B cell (primary cell): Measurements from ENCODE around the gene TDRKH. TPM values are rescaled to one million over a fixed set of nuclear protein-coding genes. Genes with fewer than 3 reads are reported as not detected.

Experiments used
- ATAC-seq: fragments of 200-7000 bp; cut with Tn5 transposase; one replicate; pipeline ENCODE4 v1.10.0; 2021; ENCODE audit warnings: low read depth, mild to moderate bottlenecking, moderate number of reproducible peaks, moderate library complexity
- CTCF ChIA-PET: fragments of 350-600 bp; sonication (Branson Sonifier 250); formaldehyde crosslinking; loops from one replicate; lab custom pipeline; 2021; ENCODE audit warnings: antibody characterized with exemption, inconsistent platforms; lab: Charles Lee
- POLR2A ChIA-PET: fragments of 350-600 bp; sonication (Branson Sonifier 250); formaldehyde crosslinking; loops from one replicate; lab custom pipeline; 2021; ENCODE audit warnings: antibody characterized with exemption; lab: Charles Lee
- DNase-seq: peaks from one replicate; pipeline ENCODE4 v3.0.0; 2013
- H2AFZ ChIP-seq: 2 replicates; pipeline ENCODE4 v1.6.1; 2012; ENCODE audit warnings: mild to moderate bottlenecking, low read depth, low read length; ENCODE audit not compliant: insufficient read depth, poor library complexity, severe bottlenecking
- H3K27ac ChIP-seq, 2 donors: 1 replicate in 1 of 2; 2 replicates in 1 of 2; pipeline ENCODE4 v1.5.1; 2012 to 2013; ENCODE audit warnings: low read length in 2 of 2, mild to moderate bottlenecking in 2 of 2, moderate library complexity in 1 of 2
- H3K27me3 ChIP-seq, 4 experiments: fragments of 200-600 bp in 1 of 4; sonication (generic) in 1 of 4; replicated peaks in 1 of 4; 1 replicate in 2 of 4; 2 replicates in 2 of 4; pipeline versions ENCODE4 v1.6.1 to v1.7.0; 2013 to 2016; ENCODE audit warnings: low read length in 3 of 4, mild to moderate bottlenecking in 2 of 4, mixed read lengths in 1 of 4, moderate library complexity in 1 of 4; ENCODE audit not compliant: insufficient read depth in 4 of 4, control insufficient read depth in 3 of 4; ENCODE audit errors: control extremely low read depth in 1 of 4
- H3K36me3 ChIP-seq, 2 experiments: replicated peaks in 1 of 2; 1 replicate in 1 of 2; 2 replicates in 1 of 2; pipeline versions ENCODE4 v1.6.1 to v1.7.1; 2013; ENCODE audit warnings: low read length in 1 of 2; ENCODE audit not compliant: insufficient read depth in 2 of 2, control insufficient read depth in 1 of 2; ENCODE audit errors: control extremely low read depth in 1 of 2, extremely low read depth in 1 of 2
- H3K4me1 ChIP-seq, 2 donors: fragments of 200-600 bp in 1 of 2; sonication (generic) in 1 of 2; 1 replicate in 1 of 2; 2 replicates in 1 of 2; pipeline versions ENCODE4 v1.5.1 to v1.6.1; 2013 to 2017; ENCODE audit warnings: low read length in 2 of 2; ENCODE audit not compliant: control insufficient read depth in 2 of 2, insufficient read depth in 2 of 2
- H3K4me2 ChIP-seq: replicated peaks from 2 replicates; pipeline ENCODE3; 2012; ENCODE audit warnings: mild to moderate bottlenecking, low read depth, low read length; ENCODE audit not compliant: poor library complexity, severe bottlenecking
- H3K4me3 ChIP-seq, 5 experiments: fragments of 200-600 bp in 1 of 5; sonication (generic) in 1 of 5; 1 replicate in 3 of 5; 2 replicates in 2 of 5; pipeline versions ENCODE4 v1.5.1 to v1.7.0; 2011 to 2016; ENCODE audit warnings: low read length in 4 of 5, mild to moderate bottlenecking in 4 of 5, low read depth in 2 of 5, control low read depth in 1 of 5, moderate library complexity in 1 of 5; ENCODE audit not compliant: insufficient read depth in 1 of 5; ENCODE audit errors: control extremely low read depth in 1 of 5, extremely low read depth in 1 of 5
- H3K79me2 ChIP-seq: fragments of 200-600 bp; sonication (generic); one replicate; pipeline ENCODE4 v1.6.0; 2016; ENCODE audit warnings: low read length; ENCODE audit not compliant: control insufficient read depth, insufficient read depth
- H3K9ac ChIP-seq: fragments of 200-600 bp; sonication (generic); 2 replicates; pipeline ENCODE4 v1.6.1; 2017; ENCODE audit warnings: mild to moderate bottlenecking, low read length, moderate library complexity
- H3K9me3 ChIP-seq, 3 donors: one replicate each; pipeline versions ENCODE4 v1.6.1 to v1.7.1; 2013; ENCODE audit warnings: low read length in 2 of 3; ENCODE audit not compliant: control insufficient read depth in 2 of 3, insufficient read depth in 1 of 3; ENCODE audit errors: control extremely low read depth in 1 of 3
- H4K20me1 ChIP-seq: 2 replicates; pipeline ENCODE4 v1.6.0; 2012; ENCODE audit warnings: mild to moderate bottlenecking, low read length; ENCODE audit not compliant: insufficient read depth, control insufficient read depth, poor library complexity, severe bottlenecking
- H3K27ac Mint-ChIP-seq: one replicate; pipeline ENCODE4 v1.8.0; 2021; ENCODE audit warnings: mixed read lengths
- H3K27me3 Mint-ChIP-seq: one replicate; pipeline ENCODE4 v1.8.0; 2021; ENCODE audit warnings: mixed read lengths
- H3K4me1 Mint-ChIP-seq: one replicate; pipeline ENCODE4 v1.8.0; 2021; ENCODE audit warnings: mixed read lengths
- H3K4me3 Mint-ChIP-seq: one replicate; pipeline ENCODE4 v1.8.0; 2021; ENCODE audit warnings: mixed read lengths
- H3K9me3 Mint-ChIP-seq: one replicate; pipeline ENCODE4 v1.8.0; 2022; ENCODE audit warnings: mixed read lengths; ENCODE audit not compliant: insufficient read depth
- CTCF ChIP-seq: fragments of 200-600 bp; IDR thresholded peaks from one replicate; pipeline ENCODE4 v1.8.0; 2022; ENCODE audit warnings: antibody characterized with exemption, mild to moderate bottlenecking
- EZH2 ChIP-seq: IDR thresholded peaks from 2 replicates; pipeline ENCODE4 v1.6.1; 2012; ENCODE audit warnings: borderline replicate concordance, low read depth, mild to moderate bottlenecking, moderate library complexity, low read length; ENCODE audit not compliant: insufficient read depth, poor library complexity, severe bottlenecking
- WGBS: methylation state at CpG from one replicate; pipeline ENCODE4 v1.1.5; 2013; ENCODE audit warnings: missing lambda C conversion rate; ENCODE audit not compliant: insufficient coverage; 5-methylcytosine and 5-hydroxymethylcytosine counted together
- intact Hi-C: fragments of 100-400 bp; cut with micrococcal nuclease; formaldehyde crosslinking; loops from one replicate; pipeline ENCODE4 v1.10.0; 2022
- polyA plus RNA-seq: library from polyadenylated mRNA; depleted of rRNA; stranded (reverse); fragments of >200 nt; gene quantifications from 2 replicates; pipeline ENCODE4 v1.2.3, GENCODE V29; 2012
- total RNA-seq, 2 donors: library from RNA; stranded (reverse); fragments of 120-200 nt in 1 of 2; gene quantifications; 1 replicate in 1 of 2; 2 replicates in 1 of 2; pipeline versions ENCODE4 v1.2.3 to v1.2.4, GENCODE V29; 2013 to 2022

The TDRKH gene
- total and polyA plus RNA-seq, 2 donors (not counting 1 experiment from before 2014, with no cell fraction given): 2.0 to 13.3 TPM

GRCh38 chr1:151833172-151833900 is 43.0 kb upstream of the TDRKH start:
- peaks cover 0 to 16% (median 3%) of the 10 kb centered on the region in 4 experiments for H3K27me3 ChIP-seq
- ATAC-seq (no peak), DNase-seq (no peak)
- ChIA-PET CTCF (interaction anchor here (1.6 kb wide), 1 partner anchor 43 kb away, joined by 3 read pairs; the partner anchor contains the start of gene TDRKH), POLR2A (no interaction called here)
- 97% methylated on average over 4 of the region's 8 CpGs for WGBS
- H2AFZ ChIP-seq: no peak overlapping the region
- TF ChIP-seq CTCF: no peak
- TF ChIP-seq EZH2: no peak
- Mint-ChIP-seq H3K27ac (no peak overlapping the region), H3K27me3 (peaks cover 21% of the 10 kb centered on the region), H3K4me1 (peaks cover 22% of the 10 kb centered on the region), H3K9me3 (no peaks in the 10 kb centered on the region), H3K4me3 (no peak overlapping the region)
- no peaks in the 10 kb centered on the region for H3K79me2 ChIP-seq
- no peak overlapping the region for H3K27ac ChIP-seq
- H4K20me1 ChIP-seq: no peaks in the 10 kb centered on the region
- H3K4me2 ChIP-seq: no peak overlapping the region
- H3K36me3 ChIP-seq: no peaks in the 10 kb centered on the region
- H3K9ac ChIP-seq: no peak overlapping the region
- H3K4me1 ChIP-seq: peaks cover 17 to 21% of the 10 kb centered on the region in 2 donors
- H3K9me3 ChIP-seq: no peaks in the 10 kb centered on the region
- intact Hi-C loops: loop anchor here (10.0 kb wide), 1 partner anchor 109 kb away; the partner anchor contains the start of gene RIIAD1
- H3K4me3 ChIP-seq: no peak overlapping the region
